HCT116 (cell line): ENCODE data around the gene PCDH1. TPM values are rescaled to one million over a fixed set of nuclear protein-coding genes. Genes with fewer than 3 reads are reported as not detected.

Source experiments
- ATAC-seq: fragments of 200-7000 bp; cut with Tn5 transposase; 2 replicates; pipeline ENCODE4 v1.9.1; 2020; ENCODE audit warnings: mild to moderate bottlenecking, moderate library complexity
- BruUV-seq: library from RNA; stranded (reverse); fragments of 400-500 nt; replicated peaks from 2 replicates; lab custom pipeline; 2021; lab: Mats Ljungman, UMichigan
- CTCF ChIA-PET: fragments of 300-600 bp; sonication (Branson Sonifier 250); formaldehyde crosslinking; loops from one replicate; lab custom pipeline; 2021; ENCODE audit warnings: antibody characterized with exemption; lab: Charles Lee
- POLR2A ChIA-PET: fragments of 300-600, 350-600 bp; sonication (Branson Sonifier 250); formaldehyde crosslinking; loops from one replicate; lab custom pipeline; 2021; ENCODE audit warnings: antibody characterized with exemption; lab: Charles Lee
- RAD21 ChIA-PET, 2 experiments: fragments of 300-600 bp; sonication (Branson Sonifier 250); formaldehyde crosslinking; loops; one replicate each; lab custom pipeline; 2023; ENCODE audit warnings: low total read pairs in 2 of 2; ENCODE audit not compliant: uncharacterized antibody in 2 of 2, unreplicated experiment in 2 of 2, low non-redundant PET in 1 of 2; lab: Charles Lee
- DNase-seq: peaks from one replicate; pipeline ENCODE4 v3.0.0-alpha.2; 2010; ENCODE audit warnings: low read depth, low spot score
- H2AFZ ChIP-seq: fragments of 200-600 bp; shearing (Covaris generic), sonication (generic); 2 replicates; pipeline ENCODE4 v1.6.1; 2017; ENCODE audit warnings: low read depth, mixed run types, mixed read lengths, antibody characterized with exemption, low read length; ENCODE audit not compliant: poor library complexity, severe bottlenecking
- H3K27ac ChIP-seq: 2 replicates; pipeline ENCODE4 v1.5.1; 2012; ENCODE audit warnings: low read depth, low read length
- H3K27me3 ChIP-seq: fragments of 200-600 bp; sonication (generic); 2 replicates; pipeline ENCODE4 v1.6.1; 2016; ENCODE audit warnings: mixed run types, low read length, mixed read lengths; ENCODE audit not compliant: insufficient read depth
- H3K36me3 ChIP-seq, 2 experiments: fragments of 200-500 bp in 1 of 2; fragments of 200-600 bp in 1 of 2; sonication (Bioruptor generic) in 1 of 2; sonication (generic) in 1 of 2; 2 replicates each; pipeline versions ENCODE4 v1.5.1 to v1.6.1; 2014 to 2016; ENCODE audit warnings: low read length in 2 of 2, inconsistent platforms in 1 of 2, mixed read lengths in 1 of 2, mixed run types in 1 of 2; ENCODE audit not compliant: insufficient read depth in 2 of 2, control insufficient read depth in 1 of 2
- H3K4me1 ChIP-seq, 2 experiments: fragments of 200-600 bp in 1 of 2; sonication (generic) in 1 of 2; 2 replicates each; pipeline versions ENCODE4 v1.5.1 to v1.6.1; 2012 to 2017; ENCODE audit warnings: low read length in 2 of 2, inconsistent platforms in 1 of 2, mild to moderate bottlenecking in 1 of 2, mixed read lengths in 1 of 2, mixed run types in 1 of 2, moderate library complexity in 1 of 2; ENCODE audit not compliant: insufficient read depth in 2 of 2, control insufficient read depth in 1 of 2
- H3K4me2 ChIP-seq: fragments of 200-600 bp; sonication (generic); 2 replicates; pipeline ENCODE4 v1.6.1; 2017; ENCODE audit warnings: mixed run types, low read length, mixed read lengths
- H3K4me3 ChIP-seq, 2 experiments: fragments of 200-600 bp in 1 of 2; sonication (generic) in 1 of 2; replicated peaks in 1 of 2; 2 replicates each; pipeline ENCODE4 v1.5.1; 2011 to 2016; ENCODE audit warnings: low read length in 2 of 2, control low read depth in 1 of 2, low read depth in 1 of 2, mild to moderate bottlenecking in 1 of 2, mixed read lengths in 1 of 2, mixed run types in 1 of 2
- H3K79me2 ChIP-seq: fragments of 200-600 bp; sonication (generic); 2 replicates; pipeline ENCODE4 v1.6.1; 2017; ENCODE audit warnings: mild to moderate bottlenecking, mixed run types, low read length, moderate library complexity, mixed read lengths; ENCODE audit not compliant: insufficient read depth
- H3K9ac ChIP-seq: fragments of 200-600 bp; sonication (generic); 2 replicates; pipeline ENCODE4 v1.6.1; 2016; ENCODE audit warnings: low read length, mixed read lengths
- H3K9me2 ChIP-seq: fragments of 200-600 bp; sonication (generic), shearing (Covaris generic); 2 replicates; pipeline ENCODE4 v1.6.1; 2017; ENCODE audit warnings: mixed run types, mild to moderate bottlenecking, moderate library complexity; ENCODE audit not compliant: insufficient read depth
- H3K9me3 ChIP-seq, 2 experiments: fragments of 200-500 bp in 1 of 2; fragments of 200-600 bp in 1 of 2; sonication (Bioruptor generic) in 1 of 2; sonication (generic) in 1 of 2; 2 replicates each; pipeline ENCODE4 v1.6.1; 2014 to 2017; ENCODE audit warnings: low read length in 2 of 2, mixed read lengths in 2 of 2, inconsistent platforms in 1 of 2, low read depth in 1 of 2, mild to moderate bottlenecking in 1 of 2, mixed run types in 1 of 2, moderate library complexity in 1 of 2; ENCODE audit not compliant: control insufficient read depth in 1 of 2, insufficient read depth in 1 of 2
- H4K20me1 ChIP-seq: fragments of 200-600 bp; sonication (generic), shearing (Covaris generic); 2 replicates; pipeline ENCODE4 v1.6.1; 2017; ENCODE audit warnings: mixed run types, mild to moderate bottlenecking, moderate library complexity; ENCODE audit not compliant: insufficient read depth
- ELF1 ChIP-seq: IDR thresholded peaks from 2 replicates; pipeline ENCODE4 v1.6.1; 2012; ENCODE audit warnings: low read depth, borderline replicate concordance
- EZH2 ChIP-seq: fragments of 200-600 bp; sonication (generic); IDR thresholded peaks from 2 replicates; pipeline ENCODE4 v1.6.1; 2017; ENCODE audit warnings: antibody characterized with exemption, mixed run types
- FOSL1 ChIP-seq: IDR thresholded peaks from 2 replicates; pipeline ENCODE4 v1.6.1; 2012; ENCODE audit warnings: low read depth
- JUND ChIP-seq: IDR thresholded peaks from 2 replicates; pipeline ENCODE4 v1.6.1; 2012
- POLR2A ChIP-seq: IDR thresholded peaks from 2 replicates; pipeline ENCODE4 v1.7.0; 2011; ENCODE audit warnings: borderline replicate concordance; ENCODE audit not compliant: insufficient read depth, insufficient read length; ENCODE audit errors: extremely low read depth
- RAD21 ChIP-seq: IDR thresholded peaks from 2 replicates; pipeline ENCODE4 v1.6.1; 2012; ENCODE audit warnings: low read depth, mild to moderate bottlenecking
- SIN3A ChIP-seq: IDR thresholded peaks from 2 replicates; pipeline ENCODE4 v1.6.1; 2012; ENCODE audit warnings: low read depth
- TCF7L2 ChIP-seq: IDR thresholded peaks from 2 replicates; pipeline ENCODE4 v1.7.0; 2011; ENCODE audit warnings: borderline replicate concordance, inconsistent platforms; ENCODE audit not compliant: insufficient read depth, insufficient read length; ENCODE audit errors: extremely low read depth
- ZFX ChIP-seq: fragments of 450-650 bp; IDR thresholded peaks from 2 replicates; pipeline ENCODE4 v1.6.1; 2017
- ZNF274 ChIP-seq: fragments of 200-500 bp; sonication (Bioruptor generic); IDR thresholded peaks from 2 replicates; pipeline ENCODE4 v1.6.1; 2014; ENCODE audit warnings: mild to moderate bottlenecking, low read depth, low read length, inconsistent platforms
- intact Hi-C: fragments of 100-400 bp; cut with micrococcal nuclease; formaldehyde crosslinking; loops from 2 replicates; pipeline ENCODE4 v1.10.0; 2022
- total RNA-seq: library from RNA; stranded (reverse); gene quantifications from one replicate; pipeline ENCODE4 v1.2.1, GENCODE V29; 2021; ENCODE audit not compliant: unreplicated experiment
- TF ChIP-seq, protein P1 (sequence below), 3 experiments: fragments of 200-600 bp in 1 of 3; sonication (generic) in 1 of 3; IDR thresholded peaks in 2 of 3; conservative IDR thresholded peaks in 1 of 3; 2 replicates each; pipeline ENCODE4 v1.5.1; 2012 to 2017; ENCODE audit warnings: low read depth in 2 of 3, low read length in 2 of 3, antibody characterized with exemption in 1 of 3, borderline replicate concordance in 1 of 3, control low read depth in 1 of 3, mild to moderate bottlenecking in 1 of 3, mixed read lengths in 1 of 3, mixed run types in 1 of 3, moderate library complexity in 1 of 3; ENCODE audit not compliant: insufficient read depth in 1 of 3
- TF ChIP-seq, protein P2 (sequence below): IDR thresholded peaks from 2 replicates; pipeline ENCODE4 v1.6.1; 2011; ENCODE audit warnings: mild to moderate bottlenecking, low read length, moderate library complexity; ENCODE audit not compliant: insufficient replicate concordance; ENCODE audit errors: extremely low read depth

PCDH1 gene
- total RNA-seq, 1 experiment from 2014 or later: 24.2 TPM

DNA sequence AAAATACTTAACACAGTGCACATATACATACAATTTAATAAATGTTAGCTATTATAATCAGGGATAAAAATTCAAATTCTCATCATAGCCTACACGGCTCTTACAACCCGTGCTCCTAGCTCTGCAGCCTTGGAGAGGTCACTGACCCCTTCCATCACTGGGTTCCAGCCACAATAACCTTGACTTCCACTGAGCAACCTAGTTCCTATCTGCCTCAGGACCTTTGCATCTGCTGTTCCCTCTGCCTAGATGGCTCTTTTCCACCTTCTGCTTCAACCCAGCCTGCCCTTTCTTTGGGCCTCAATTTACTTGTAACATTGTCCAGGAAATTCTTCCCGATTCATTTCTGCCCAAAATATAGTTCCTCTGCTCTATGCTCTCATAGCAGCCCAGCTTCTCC is 36.6 kb upstream of the PCDH1 start:
- Histone ChIP-seq H3K9ac (no peak overlapping the region), H3K79me2 (no peaks in the 10 kb centered on the region), H3K27me3 (no peaks in the 10 kb centered on the region), H4K20me1 (no peaks in the 10 kb centered on the region), H3K36me3 (no peaks in the 10 kb centered on the region), H2AFZ (no peak overlapping the region), H3K9me3 (no peaks in the 10 kb centered on the region), H3K4me1 (peaks cover 0 to 17% of the 10 kb centered on the region in 2 experiments; a peak in 3 of 4 replicates), H3K27ac (no peak overlapping the region), H3K4me2 (no peak overlapping the region), H3K4me3 (no peak overlapping the region), H3K9me2 (no peaks in the 10 kb centered on the region)
- ChIA-PET RAD21 (no interaction called here), CTCF (interaction anchor here (1.1 kb wide), 1 partner anchor 9 kb away, joined by 3 read pairs; the partner anchor contains the start of gene DELE1), POLR2A (no interaction called here)
- ATAC-seq (no peak), DNase-seq (no peak)
- intact Hi-C loops: no loop called here
- no TSS peak for BruUV-seq
- TF ChIP-seq RAD21 (no peak), FOSL1 (no peak), JUND (no peak), ZFX (no peak), TCF7L2 (no peak), ELF1 (no peak), POLR2A (no peak)
- TF ChIP-seq, protein P1, sequence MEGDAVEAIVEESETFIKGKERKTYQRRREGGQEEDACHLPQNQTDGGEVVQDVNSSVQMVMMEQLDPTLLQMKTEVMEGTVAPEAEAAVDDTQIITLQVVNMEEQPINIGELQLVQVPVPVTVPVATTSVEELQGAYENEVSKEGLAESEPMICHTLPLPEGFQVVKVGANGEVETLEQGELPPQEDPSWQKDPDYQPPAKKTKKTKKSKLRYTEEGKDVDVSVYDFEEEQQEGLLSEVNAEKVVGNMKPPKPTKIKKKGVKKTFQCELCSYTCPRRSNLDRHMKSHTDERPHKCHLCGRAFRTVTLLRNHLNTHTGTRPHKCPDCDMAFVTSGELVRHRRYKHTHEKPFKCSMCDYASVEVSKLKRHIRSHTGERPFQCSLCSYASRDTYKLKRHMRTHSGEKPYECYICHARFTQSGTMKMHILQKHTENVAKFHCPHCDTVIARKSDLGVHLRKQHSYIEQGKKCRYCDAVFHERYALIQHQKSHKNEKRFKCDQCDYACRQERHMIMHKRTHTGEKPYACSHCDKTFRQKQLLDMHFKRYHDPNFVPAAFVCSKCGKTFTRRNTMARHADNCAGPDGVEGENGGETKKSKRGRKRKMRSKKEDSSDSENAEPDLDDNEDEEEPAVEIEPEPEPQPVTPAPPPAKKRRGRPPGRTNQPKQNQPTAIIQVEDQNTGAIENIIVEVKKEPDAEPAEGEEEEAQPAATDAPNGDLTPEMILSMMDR (IDR thresholded peaks at IDR 0.05 in 2 of 3, conservative IDR thresholded peaks at IDR 0.05 in 1 of 3; ENCODE audit: borderline replicate concordance in 1 of 3, insufficient read depth in 1 of 3, low read depth in 2 of 3, low read length in 2 of 3): no peak

DNA sequence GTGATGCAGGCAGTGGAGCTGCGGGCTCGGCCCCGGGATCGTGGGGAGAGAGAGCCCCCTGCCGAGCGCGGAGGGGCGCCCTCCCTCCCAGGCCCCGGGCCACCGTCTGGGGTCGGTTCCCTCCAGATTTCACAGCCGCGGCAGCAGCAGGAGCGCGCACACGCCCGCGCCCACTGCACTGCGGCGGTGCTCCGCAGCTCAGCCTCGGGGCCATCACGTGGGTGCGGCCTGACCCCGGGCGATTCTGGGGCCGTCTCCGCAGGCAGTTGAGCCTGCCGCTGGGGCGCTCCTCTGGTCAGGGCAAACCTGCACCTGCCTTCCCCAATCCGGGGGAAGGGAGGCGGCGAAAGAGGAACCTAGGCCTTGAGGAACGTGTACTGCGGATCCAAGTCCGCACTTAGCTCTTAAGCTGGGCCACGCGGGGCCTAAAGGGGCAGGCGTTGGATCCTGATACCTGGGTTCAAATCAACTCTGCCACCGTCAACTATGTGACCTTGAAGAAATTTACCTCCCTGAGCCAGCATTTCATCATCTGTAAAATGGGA is 36.1 kb upstream of the PCDH1 start:
- Histone ChIP-seq H2AFZ (no peak overlapping the region), H3K9me3 (no peaks in the 10 kb centered on the region), H4K20me1 (no peaks in the 10 kb centered on the region), H3K9ac (no peak overlapping the region), H3K36me3 (no peaks in the 10 kb centered on the region), H3K27ac (no peak overlapping the region), H3K79me2 (no peaks in the 10 kb centered on the region), H3K4me3 (peak overlapping the region in 1 of 2 experiments; percentile 18; a peak in 1 of 4 replicates), H3K27me3 (no peaks in the 10 kb centered on the region), H3K4me1 (peaks cover 0 to 17% of the 10 kb centered on the region in 2 experiments; a peak in 3 of 4 replicates), H3K9me2 (no peaks in the 10 kb centered on the region), H3K4me2 (peak overlapping the region; percentile 48)
- BruUV-seq: no TSS peak
- ChIA-PET POLR2A (no interaction called here), CTCF (interaction anchor here (1.1 kb wide), 1 partner anchor 9 kb away, joined by 3 read pairs; the partner anchor contains the start of gene DELE1), RAD21 (no interaction called here)
- no peak for TF ChIP-seq SIN3A
- TF ChIP-seq ZNF274: no peak
- TF ChIP-seq, protein P2, sequence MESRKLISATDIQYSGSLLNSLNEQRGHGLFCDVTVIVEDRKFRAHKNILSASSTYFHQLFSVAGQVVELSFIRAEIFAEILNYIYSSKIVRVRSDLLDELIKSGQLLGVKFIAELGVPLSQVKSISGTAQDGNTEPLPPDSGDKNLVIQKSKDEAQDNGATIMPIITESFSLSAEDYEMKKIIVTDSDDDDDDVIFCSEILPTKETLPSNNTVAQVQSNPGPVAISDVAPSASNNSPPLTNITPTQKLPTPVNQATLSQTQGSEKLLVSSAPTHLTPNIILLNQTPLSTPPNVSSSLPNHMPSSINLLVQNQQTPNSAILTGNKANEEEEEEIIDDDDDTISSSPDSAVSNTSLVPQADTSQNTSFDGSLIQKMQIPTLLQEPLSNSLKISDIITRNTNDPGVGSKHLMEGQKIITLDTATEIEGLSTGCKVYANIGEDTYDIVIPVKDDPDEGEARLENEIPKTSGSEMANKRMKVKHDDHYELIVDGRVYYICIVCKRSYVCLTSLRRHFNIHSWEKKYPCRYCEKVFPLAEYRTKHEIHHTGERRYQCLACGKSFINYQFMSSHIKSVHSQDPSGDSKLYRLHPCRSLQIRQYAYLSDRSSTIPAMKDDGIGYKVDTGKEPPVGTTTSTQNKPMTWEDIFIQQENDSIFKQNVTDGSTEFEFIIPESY: no peak
- TF ChIP-seq EZH2: no peak
- ATAC-seq (peak; percentile 64), DNase-seq (no peak)
- intact Hi-C loops: no loop called here
